Measurements from ENCODE around the gene CDC20.

The CDC20 gene

DNA sequence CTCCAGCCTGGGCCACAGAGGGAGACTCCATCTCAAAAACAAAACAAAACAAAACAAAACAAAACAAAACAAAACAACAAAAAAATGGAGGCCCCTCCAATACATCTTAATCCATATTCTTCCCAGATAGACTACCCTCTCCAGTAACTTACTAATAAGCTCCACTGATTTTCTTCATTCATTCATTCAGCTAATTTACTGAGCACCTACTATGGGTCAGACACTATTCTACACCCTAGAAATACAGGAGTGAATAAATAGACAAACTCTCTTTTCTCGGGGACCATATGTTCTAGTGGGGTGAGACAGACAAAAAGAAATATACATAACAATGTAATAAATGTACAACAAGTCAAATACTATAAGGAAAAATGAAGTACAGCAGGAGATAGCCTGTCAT lies 7.8 kb upstream of the CDC20 start:
- TF ChIP-seq FOXP2 (optimal IDR thresholded peaks at IDR 0.05; ENCODE audit: control extremely low read depth, extremely low read length, insufficient read depth) (no peak), EZH2 (IDR thresholded peaks at IDR 0.05) (no peak), POLR2AphosphoS5 (IDR thresholded peaks at IDR 0.05; ENCODE audit: borderline replicate concordance, low read depth, low read length) (no peak)
- H3K4me3 ChIP-seq, result no peak overlapping the region

DNA sequence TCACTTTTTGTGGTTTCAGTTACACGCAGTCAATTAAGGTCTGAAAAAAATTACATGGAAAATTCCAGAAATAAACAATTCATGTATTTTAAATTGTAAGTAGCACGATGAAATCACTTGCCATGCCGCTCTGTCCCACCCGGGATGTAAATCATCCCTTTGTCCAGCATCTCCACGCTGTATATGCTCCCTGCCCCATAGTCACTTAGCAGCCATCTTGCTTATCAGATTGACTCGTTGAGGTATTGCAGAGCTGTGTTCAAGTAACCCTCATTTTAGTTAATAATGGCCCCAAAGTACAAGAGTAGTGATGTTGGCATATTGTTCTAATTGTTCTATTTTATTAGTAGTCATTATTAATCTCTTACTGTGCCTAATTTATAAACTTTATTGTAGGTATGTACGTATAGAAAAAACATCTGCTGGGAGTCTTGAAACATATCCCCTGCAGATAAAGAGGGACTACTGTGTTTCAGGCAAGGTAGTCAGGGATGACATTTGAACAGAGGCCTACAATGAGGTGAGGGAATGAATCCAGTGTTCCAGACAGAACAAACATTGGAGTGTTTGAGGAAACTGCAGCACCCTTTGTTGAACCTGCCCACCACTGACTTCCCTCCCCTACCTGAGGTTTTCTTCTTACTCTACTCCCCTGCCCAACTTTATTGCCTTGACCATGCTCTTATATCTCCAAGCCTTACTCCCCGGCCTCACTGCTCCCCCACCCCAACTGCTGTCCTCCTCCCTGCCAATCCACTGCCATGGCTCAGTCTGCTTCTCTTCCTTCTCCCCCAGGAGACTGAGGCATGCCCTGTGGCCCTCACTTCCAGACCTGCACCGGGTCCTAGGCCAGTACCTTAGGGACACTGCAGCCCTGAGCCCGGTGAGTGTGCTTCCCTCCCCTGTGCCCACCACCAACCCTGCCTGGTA lies 7.1 kb upstream of the CDC20 start:
- Histone ChIP-seq H3K36me3 (ENCODE audit: insufficient read depth, low read length) (no peaks in the 10 kb centered on the region), H3K4me3 (no peak overlapping the region), H3K9ac (ENCODE audit: insufficient read length) (no peak overlapping the region), H3K9me3 (ENCODE audit: low read depth, low read length) (no peaks in the 10 kb centered on the region), H3K27ac (no peak overlapping the region)
- TF ChIP-seq EZH2 (IDR thresholded peaks at IDR 0.05), result no peak
- TF ChIP-seq POLR2AphosphoS5 (IDR thresholded peaks at IDR 0.05; ENCODE audit: borderline replicate concordance, low read depth, low read length), result no peak
- no peak for TF ChIP-seq FOXP2 (optimal IDR thresholded peaks at IDR 0.05; ENCODE audit: control extremely low read depth, extremely low read length, insufficient read depth)
- no peak for DNase-seq (ENCODE audit: low read depth, low spot score)

More for the DNA sequence above, 7.8 kb upstream of the CDC20 start:
- no peak overlapping the region for H3K27ac ChIP-seq
- DNase-seq (ENCODE audit: low read depth, low spot score), result no peak
- no peaks in the 10 kb centered on the region for H3K36me3 ChIP-seq (ENCODE audit: insufficient read depth, low read length)
- no peak overlapping the region for H3K9ac ChIP-seq (ENCODE audit: insufficient read length)
- no peaks in the 10 kb centered on the region for H3K9me3 ChIP-seq (ENCODE audit: low read depth, low read length)

DNA sequence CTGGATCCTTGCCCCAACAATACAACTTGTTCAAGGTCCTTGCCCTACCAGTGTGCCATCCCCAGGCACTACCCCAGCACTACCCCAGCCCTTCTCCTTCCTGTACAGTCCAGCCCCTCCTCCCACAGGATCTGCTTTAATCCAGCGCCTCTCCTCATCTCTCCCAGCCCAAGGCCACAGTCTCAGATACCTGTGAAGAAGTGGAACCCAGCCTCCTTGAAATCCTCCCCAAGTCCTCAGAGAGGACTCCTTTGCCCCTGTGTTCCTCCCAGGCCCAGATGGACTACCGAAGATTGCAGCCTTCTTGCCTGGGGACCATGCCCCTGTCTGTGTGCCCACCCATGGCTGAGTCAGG lies 6.5 kb upstream of the CDC20 start:
- TF ChIP-seq EZH2 (IDR thresholded peaks at IDR 0.05) (no peak), FOXP2 (optimal IDR thresholded peaks at IDR 0.05; ENCODE audit: control extremely low read depth, extremely low read length, insufficient read depth) (no peak), POLR2AphosphoS5 (IDR thresholded peaks at IDR 0.05; ENCODE audit: borderline replicate concordance, low read depth, low read length) (no peak)
- H3K9ac ChIP-seq (ENCODE audit: insufficient read length), result no peak overlapping the region
- no peak overlapping the region for H3K4me3 ChIP-seq
- no peak for DNase-seq (ENCODE audit: low read depth, low spot score)
- no peaks in the 10 kb centered on the region for H3K9me3 ChIP-seq (ENCODE audit: low read depth, low read length)
- no peaks in the 10 kb centered on the region; the same call in 1 of the 2 replicates for H3K36me3 ChIP-seq (ENCODE audit: insufficient read depth, low read length)
- no peak overlapping the region for H3K27ac ChIP-seq

DNA sequence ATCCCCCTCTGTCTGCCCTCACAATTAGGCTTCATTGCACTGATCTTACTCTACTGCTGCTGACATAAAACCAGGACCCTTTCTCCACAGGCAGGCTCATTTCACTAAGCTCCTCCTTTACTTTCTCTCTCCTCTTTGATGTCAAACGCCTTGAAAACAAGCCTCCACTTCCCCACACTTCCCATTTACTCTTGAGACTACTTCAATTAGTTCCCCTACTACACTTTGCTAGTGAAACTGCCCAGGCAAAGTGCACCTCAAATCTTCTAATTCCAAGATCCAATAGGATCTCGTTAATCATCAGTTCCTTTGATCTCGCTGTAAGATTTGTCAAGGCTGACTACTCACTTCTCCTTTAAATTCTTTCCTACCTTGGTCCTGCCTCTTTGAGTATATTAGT lies 5.9 kb upstream of the CDC20 start:
- TF ChIP-seq POLR2AphosphoS5 (IDR thresholded peaks at IDR 0.05; ENCODE audit: borderline replicate concordance, low read depth, low read length), result no peak
- no peak for TF ChIP-seq EZH2 (IDR thresholded peaks at IDR 0.05)
- no peak for TF ChIP-seq FOXP2 (optimal IDR thresholded peaks at IDR 0.05; ENCODE audit: control extremely low read depth, extremely low read length, insufficient read depth)
- Histone ChIP-seq H3K4me3 (no peak overlapping the region), H3K9me3 (ENCODE audit: low read depth, low read length) (no peaks in the 10 kb centered on the region), H3K27ac (no peak overlapping the region), H3K36me3 (ENCODE audit: insufficient read depth, low read length) (no peaks in the 10 kb centered on the region; the same call in 1 of the 2 replicates), H3K9ac (ENCODE audit: insufficient read length) (no peak overlapping the region)
- no peak for DNase-seq (ENCODE audit: low read depth, low spot score)

DNA sequence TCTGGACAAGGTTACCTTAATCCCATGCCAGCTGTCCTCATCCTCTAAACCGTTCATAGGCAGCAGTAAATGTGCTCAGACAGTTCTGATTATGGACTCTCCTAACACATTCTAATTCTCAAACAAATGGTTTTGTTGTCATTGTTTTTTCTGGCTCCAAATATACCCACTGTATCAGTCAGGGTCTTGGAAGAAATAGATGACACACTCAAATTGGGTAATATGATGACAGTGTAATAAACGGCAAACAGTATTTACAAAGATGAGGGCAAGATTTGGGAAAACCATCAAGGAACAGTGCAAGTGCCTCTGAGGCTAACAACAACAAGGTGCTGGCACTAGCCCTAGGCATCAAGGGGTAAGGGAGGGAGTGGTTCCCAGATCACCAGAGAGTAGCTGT lies 4.3 kb upstream of the CDC20 start:
- no peak for DNase-seq (ENCODE audit: low read depth, low spot score)
- no peak overlapping the region for H3K4me3 ChIP-seq
- no peak overlapping the region for H3K9ac ChIP-seq (ENCODE audit: insufficient read length)
- H3K36me3 ChIP-seq (ENCODE audit: insufficient read depth, low read length), result peaks cover 2% of the 10 kb centered on the region
- TF ChIP-seq POLR2AphosphoS5 (IDR thresholded peaks at IDR 0.05; ENCODE audit: borderline replicate concordance, low read depth, low read length) (no peak), EZH2 (IDR thresholded peaks at IDR 0.05) (no peak)
- H3K27ac ChIP-seq, result no peak overlapping the region
- no peaks in the 10 kb centered on the region for H3K9me3 ChIP-seq (ENCODE audit: low read depth, low read length)

DNA sequence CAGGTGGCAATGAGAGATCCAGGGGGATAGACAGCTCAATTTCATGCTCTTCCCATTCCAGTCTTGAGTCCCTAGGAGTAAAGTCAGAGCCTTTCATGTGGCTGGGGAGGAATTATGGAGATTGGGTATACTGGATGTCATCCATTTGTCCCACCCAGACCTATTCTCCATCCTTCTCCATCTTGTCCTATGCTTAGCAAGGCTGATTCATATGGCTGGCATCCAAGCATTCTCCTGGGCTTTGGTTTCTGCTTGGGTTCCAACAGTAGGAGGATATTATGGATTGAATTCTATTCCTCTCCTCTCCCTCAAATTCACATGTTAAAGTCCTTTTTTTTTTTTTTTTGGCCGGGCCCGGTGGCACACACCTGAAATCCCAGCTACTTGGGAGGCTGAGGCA lies 3.8 kb upstream of the CDC20 start:
- no peak for TF ChIP-seq EZH2 (IDR thresholded peaks at IDR 0.05)
- no peak for TF ChIP-seq FOXP2 (optimal IDR thresholded peaks at IDR 0.05; ENCODE audit: control extremely low read depth, extremely low read length, insufficient read depth)
- no peak for TF ChIP-seq POLR2AphosphoS5 (IDR thresholded peaks at IDR 0.05; ENCODE audit: borderline replicate concordance, low read depth, low read length)
- no peak overlapping the region for H3K9ac ChIP-seq (ENCODE audit: insufficient read length)
- no peak for DNase-seq (ENCODE audit: low read depth, low spot score)
- H3K36me3 ChIP-seq (ENCODE audit: insufficient read depth, low read length), result peaks cover 7% of the 10 kb centered on the region
- no peak overlapping the region for H3K4me3 ChIP-seq
- no peaks in the 10 kb centered on the region for H3K9me3 ChIP-seq (ENCODE audit: low read depth, low read length)
- H3K27ac ChIP-seq, result no peak overlapping the region

DNA sequence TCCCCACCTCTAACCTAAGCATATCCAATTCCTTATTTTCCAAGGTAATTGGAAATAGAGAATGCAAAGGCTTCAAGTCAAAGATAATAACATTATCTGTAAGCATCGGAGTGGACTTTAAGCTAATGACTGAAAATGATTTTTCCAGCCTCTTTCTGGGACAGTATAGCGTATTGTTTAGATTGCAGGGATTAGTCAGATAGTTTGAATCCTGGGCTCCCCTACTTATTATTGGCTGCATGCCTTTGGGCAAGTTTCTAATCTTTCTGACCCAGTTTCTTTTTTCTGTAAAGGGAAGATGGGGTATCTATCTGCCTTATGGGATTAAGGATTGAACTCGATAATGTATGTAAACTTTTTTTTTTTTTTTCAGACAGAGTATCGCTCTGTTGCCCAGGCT lies 1.5 kb upstream of the CDC20 start:
- Histone ChIP-seq H3K27ac (no peak overlapping the region), H3K36me3 (ENCODE audit: insufficient read depth, low read length) (peaks cover 30% of the 10 kb centered on the region), H3K9me3 (ENCODE audit: low read depth, low read length) (no peaks in the 10 kb centered on the region), H3K4me3 (no peak overlapping the region), H3K9ac (ENCODE audit: insufficient read length) (no peak overlapping the region)
- no peak for TF ChIP-seq POLR2AphosphoS5 (IDR thresholded peaks at IDR 0.05; ENCODE audit: borderline replicate concordance, low read depth, low read length)
- no peak for TF ChIP-seq FOXP2 (optimal IDR thresholded peaks at IDR 0.05; ENCODE audit: control extremely low read depth, extremely low read length, insufficient read depth)
- no peak for TF ChIP-seq EZH2 (IDR thresholded peaks at IDR 0.05)
- DNase-seq (ENCODE audit: low read depth, low spot score), result no peak

DNA sequence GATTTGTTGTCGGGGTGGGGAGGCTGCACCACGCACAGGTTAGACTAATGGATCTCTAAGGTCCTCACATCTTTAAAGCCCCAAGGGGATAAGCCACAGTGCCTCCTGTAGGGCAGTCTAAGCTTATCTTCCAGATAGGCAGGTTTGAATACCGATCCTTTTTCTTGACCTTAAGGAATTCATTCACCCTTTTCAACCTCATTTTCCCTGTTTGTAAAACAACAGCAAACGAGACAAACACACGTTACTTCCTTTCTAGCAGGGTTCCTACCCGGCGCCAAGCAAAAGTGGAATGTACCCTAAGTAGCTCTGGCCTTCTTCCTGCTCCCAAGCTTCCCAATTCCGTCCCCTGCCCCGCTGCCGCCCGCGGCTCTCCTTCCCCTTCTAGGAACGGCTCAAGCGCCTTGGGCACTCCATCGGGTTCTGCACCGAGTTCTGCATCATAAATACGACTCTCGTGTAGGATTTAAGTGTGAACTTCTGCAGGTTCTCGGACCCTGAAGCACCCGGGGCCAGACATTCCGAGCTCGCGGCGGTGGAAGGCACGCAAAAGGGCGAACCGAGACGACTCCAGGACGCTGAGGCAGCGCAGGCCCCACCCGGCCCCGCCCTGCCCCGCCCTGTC lies 548 bp upstream of the CDC20 start:
- no peaks in the 10 kb centered on the region for H3K9me3 ChIP-seq (ENCODE audit: low read depth, low read length)
- peak overlapping the region; percentile 99 for H3K9ac ChIP-seq (ENCODE audit: insufficient read length)
- no peak for DNase-seq (ENCODE audit: low read depth, low spot score)
- peaks cover 39% of the 10 kb centered on the region for H3K36me3 ChIP-seq (ENCODE audit: insufficient read depth, low read length)
- TF ChIP-seq POLR2AphosphoS5 (IDR thresholded peaks at IDR 0.05; ENCODE audit: borderline replicate concordance, low read depth, low read length) (peak; percentile 88), FOXP2 (optimal IDR thresholded peaks at IDR 0.05; ENCODE audit: control extremely low read depth, extremely low read length, insufficient read depth) (no peak)
- peak overlapping the region; percentile 98 for H3K4me3 ChIP-seq
- peak overlapping the region; percentile 92 for H3K27ac ChIP-seq
